Stimulated activated CD4-positive, alpha-beta T cell treated with anti-CD3 and anti-CD28 coated beads, Interleukin-1b, Interleukin-23, amount 100 ng/mL, for 4 hours (primary cell): ENCODE data around the gene ABHD15.

ENCODE experiments used
- DNase-seq, 2 donors: peaks; one replicate each; pipeline ENCODE4 v3.0.0-alpha.2; 2020; ENCODE audit warnings: low read depth in 2 of 2

The ABHD15 gene

DNA sequence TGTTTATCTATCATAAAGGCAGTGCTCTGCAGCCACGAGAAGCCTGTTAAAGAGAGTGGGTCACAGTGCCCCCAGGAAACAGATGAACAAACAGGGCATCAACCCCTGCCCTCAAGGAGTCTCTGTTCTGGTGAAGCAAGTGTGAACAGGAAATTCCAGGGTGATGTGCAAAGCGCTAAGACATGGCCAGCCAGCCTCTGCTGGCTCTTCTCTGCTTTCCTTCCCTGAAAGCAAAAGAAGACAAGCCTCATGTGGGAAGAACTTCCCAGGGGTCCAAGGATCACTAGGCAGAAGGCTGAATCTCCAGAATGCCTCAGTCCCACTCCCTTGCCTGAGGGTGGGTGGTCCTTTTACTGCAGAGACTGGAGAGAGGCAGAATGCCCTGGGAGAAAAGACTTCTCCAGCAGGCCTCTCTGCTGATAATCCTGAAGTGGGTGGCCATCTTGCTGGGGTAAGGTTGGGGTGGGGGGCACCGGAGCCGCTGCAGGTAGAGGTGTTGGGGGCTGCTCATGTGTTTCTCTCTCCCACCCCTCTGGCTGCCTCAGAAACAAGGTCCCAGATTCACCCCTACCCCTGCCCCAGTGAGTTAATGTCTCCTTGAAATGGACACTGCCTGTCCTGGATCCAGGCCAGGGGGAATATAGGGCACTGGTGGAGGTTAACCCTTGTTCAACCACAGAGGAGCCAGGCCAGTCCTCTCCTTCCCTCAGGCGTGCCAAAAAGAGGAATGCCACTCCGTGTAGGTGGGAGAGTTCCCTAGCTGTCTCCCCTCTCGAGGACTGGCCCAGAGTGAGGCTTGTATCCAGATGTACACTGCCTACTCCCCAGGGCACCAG is 28.5 kb upstream of the ABHD15 start:
- no peak for DNase-seq

DNA sequence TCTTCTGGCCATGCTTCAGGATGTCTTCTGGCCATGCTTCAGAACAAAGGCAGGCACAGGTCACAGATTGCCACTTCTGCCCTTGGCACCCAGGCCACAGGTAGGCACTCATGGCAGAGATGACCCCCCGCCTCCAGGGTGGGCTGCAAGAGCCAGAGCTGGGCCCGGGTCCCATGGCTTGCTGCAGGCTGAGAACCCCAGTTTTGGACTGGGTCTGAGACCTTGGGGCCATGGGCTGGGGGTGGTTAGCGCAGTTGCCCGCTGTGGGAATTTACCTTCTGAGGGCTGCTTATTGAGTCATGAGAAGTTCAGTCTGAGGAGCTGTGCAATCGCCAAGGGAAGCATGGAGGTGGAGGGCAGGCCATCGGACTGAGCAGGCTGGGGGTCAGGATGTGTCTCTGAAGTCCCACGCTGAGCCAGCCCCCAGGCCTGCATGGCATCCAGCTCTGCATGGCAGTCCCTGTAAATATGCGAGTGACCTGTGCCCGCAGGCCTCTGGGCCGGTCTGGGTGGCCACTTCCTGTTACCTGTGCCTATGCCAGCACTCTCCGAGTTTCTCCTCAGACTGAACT is 27.8 kb upstream of the ABHD15 start:
- no peak for DNase-seq

DNA sequence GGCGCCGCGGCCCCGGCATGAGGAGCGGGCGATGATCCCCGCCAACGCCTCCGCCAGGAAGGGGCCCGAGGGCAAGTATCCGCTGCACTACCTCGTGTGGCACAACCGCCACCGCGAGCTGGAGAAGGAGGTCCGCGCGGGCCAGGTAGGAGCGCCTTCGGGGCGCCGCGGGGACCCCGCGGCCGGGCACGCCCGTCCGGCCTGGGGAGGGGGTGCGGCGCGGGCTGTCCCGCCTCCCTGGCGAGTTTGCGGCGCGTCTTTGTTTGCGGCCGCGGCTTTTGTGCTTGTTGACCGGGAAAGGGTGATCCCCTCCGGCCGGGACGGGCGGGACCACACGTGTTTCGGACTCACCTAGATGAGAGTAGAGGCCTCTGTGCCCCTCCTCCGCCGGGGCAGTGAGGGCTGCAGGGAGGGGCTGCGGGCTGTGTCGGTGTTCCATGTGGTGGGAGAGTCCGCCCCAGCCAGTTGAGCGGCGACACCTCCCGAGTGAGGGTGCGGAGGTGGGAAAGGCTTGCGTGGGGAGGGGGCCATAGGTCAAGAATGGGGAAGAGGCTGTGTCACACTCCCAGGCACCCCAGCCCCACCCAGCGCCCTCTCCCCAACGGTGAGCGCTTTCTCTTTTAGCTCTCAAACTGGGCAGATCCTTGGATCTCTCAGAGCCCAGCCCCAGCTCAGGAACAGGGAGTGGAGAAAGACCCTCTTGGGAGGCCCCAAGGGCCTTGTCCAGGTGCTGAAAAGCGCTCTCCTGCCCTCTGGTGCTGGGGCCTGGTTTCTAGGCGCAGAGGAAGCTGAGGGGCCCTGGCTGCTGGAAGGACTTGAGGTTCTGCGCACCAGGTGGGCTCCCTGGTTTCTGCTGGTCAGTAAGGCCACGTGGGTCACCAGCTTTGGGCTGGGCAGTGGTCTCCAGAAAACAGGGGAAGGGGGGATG is 27.0 kb upstream of the ABHD15 start:
- DNase-seq: no peak

DNA sequence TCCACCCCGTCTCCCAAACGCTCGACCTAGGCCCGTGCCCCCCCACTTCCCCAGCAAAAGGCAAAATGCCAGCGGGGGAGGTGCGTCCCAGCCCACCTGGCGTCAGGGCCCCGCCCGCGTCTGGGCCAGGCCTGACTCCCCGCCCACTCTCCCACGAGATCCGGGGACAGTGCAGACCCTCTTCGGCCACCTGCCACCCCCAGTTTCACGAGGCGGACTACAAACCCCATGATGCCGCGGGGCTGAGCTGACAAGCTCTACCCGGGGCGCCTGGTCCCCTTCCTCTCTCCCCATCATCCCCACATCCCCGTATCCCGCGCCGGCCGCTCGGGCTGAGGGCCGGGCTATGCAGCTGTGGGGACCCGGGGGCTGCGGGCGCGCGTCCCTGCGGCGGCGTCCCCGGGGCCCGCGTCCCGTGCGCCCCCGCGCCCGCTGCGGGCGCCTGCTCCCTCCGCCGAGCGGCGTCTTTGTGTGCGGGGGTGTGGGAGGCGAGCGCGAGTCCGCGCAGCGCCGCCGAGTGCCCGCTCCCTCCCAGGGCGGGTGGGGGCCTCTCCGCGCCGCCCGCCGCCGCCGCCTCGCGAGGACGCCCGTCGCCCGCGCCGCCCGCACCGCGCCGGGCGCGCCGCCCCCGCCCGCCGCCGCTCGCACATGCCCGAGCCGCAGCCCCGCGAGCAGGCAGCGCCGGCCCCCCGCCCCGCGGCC is 26.2 kb upstream of the ABHD15 start, which contains the start of gene ANKRD13B:
Gene ANKRD13B (plus strand): TSS at position 283 of the 702 bp plus-strand sequence. CDS start 490 bp downstream, outside the sequence.
- DNase-seq: no peak

DNA sequence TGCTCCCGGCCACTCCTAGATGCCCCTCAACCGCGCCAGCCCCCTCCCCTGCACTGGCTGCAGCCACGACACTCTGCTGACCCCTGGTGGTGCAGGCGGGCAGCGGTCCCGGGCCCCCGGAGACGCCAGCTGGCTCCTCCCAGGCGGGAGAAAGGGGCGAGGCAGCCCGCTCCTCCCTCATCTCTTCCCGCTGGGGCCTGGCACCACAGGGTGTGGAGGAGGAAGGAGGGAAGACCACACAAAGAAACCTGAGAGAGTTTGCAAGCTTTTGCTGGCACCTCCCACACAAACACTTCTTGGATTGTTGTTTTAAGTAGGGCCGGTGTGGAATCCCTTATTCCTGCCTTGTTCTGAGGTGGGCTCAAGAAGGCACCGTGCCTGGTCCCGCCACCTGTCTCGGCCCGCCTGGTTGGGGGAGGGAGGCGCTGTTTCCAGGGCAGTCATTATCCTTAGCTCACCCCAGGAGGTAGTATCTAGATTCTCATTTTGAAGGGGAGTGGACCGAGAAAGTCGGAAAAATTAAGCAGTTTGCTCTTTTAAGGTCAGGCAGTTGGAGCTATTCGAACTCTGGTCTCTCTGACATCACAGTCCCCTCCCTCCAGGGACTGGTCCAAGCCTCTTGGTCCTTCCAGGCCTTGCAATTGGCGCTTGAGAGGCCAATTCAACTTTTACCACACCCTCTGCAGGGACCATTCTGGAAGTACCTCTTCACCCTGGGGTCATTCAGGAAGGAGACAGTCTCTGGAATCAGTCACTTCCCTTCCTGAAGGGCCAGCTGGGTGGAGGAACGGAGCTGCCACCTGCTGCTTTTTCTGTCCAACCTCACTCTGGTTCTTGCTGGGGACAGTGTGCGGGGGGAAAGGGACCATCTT is 25.1 kb upstream of the ABHD15 start:
- DNase-seq: peak; percentile 70 to 83

DNA sequence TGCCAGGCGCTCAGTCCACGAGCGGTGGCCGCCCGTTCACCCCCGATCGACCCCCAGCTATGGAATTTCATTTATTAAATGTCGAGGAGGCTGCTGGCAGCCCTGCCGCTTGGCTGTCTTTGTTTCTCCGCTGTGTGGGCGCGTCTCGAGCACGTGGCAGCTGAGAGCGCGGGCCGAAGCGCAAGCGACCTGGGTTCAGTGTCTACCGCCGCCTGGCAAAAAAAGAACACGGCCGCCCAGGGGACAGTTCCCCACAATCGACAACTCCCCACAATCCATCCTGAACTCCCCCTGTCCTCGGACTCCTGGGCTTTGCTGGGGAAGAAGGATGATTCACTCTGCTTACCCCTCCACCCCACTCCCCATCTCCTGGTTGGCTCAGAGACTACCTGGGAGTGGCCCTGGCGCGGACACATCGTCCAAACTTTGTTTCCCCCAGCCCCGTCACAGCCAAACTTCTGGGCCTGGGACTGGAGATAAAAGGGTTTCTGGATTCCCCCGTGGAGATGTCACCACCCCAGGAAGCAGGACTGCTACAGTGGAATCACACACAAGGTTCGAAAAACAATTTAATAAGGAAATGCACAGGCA is 24.4 kb upstream of the ABHD15 start:
- DNase-seq: no peak

DNA sequence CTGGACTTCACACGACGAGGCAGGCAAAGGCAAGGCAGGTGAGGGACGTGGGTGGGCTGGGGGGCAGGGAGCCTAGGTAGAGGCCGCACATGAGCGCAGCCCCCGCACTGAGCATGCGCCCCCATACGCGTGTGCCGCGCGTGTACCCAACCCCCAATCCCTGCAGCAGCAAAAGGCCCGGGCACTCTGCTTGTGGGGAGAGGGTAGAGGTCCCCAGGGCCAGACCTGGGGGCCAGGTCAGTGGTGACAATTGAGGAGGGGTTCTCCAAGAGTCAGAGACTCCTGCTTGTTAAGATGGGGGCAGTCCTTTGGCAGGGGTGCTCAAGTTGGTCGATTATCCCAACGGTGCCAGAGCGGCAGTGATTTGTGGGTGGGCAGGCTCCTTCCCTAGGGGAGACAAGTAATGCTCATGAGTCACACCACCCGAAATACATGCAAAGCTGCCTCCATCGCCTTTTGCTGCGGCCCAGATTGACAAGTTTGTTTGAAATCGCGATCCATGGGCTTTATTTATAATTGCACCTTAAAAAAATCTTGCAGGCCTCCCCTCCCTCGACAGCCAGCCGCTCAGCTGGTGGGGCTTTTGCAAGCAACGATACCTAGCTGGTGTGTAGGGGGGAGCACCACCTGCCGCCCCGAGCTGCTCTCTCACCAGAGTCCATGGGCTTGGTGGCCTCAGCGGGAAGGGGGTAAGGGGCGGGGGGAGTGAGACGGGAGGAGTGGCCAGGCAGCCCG is 23.7 kb upstream of the ABHD15 start:
- no peak for DNase-seq

DNA sequence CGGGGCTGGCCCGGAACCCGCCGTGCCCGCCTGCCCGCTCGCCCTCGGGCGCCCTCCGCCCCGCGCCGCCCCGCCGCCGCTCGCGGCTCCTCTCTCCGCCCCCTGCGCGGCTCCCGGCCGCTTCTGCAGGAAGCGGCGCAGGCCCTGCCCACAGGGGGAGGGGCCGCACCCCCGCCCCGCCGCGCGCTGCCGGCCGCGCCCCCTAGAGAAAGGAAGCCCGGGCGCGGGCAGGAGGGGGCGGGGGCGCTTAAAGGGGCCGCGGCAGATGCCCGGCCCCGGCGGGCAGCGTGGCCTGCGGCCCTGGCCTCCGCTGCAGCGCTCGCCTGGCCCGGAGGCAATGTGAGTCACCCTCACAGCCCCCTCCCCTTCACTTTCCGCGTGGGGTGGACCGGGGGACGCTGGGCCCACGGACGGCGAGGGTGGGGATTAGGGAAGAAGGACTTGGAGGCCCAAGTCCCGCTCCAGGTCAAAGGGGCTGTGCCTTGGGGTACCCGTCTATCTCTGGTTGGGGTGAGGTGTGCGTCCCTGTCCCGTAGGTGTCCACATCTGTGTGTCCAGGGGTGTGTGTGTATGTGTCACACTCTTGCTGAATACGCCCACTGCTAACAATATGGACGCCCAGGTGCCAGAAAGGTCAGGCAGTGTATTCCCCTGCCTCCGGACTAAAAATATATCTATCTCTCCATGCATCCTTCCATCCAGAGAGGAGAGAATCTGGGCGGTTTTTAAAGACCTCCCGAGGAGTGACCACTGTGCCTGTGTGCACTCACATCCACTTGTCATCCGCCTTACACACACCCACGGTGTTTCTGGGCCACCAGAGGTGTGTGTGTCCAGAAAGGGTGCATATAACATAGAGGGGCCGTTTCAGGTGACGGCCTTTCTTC is 22.9 kb upstream of the ABHD15 start, which contains the start of gene GIT1:
Gene GIT1 (minus strand): TSS at position 125 of the 887 bp plus-strand sequence. CDS start 270 bp downstream, outside the sequence.
- peak; percentile 76 to 84 for DNase-seq

DNA sequence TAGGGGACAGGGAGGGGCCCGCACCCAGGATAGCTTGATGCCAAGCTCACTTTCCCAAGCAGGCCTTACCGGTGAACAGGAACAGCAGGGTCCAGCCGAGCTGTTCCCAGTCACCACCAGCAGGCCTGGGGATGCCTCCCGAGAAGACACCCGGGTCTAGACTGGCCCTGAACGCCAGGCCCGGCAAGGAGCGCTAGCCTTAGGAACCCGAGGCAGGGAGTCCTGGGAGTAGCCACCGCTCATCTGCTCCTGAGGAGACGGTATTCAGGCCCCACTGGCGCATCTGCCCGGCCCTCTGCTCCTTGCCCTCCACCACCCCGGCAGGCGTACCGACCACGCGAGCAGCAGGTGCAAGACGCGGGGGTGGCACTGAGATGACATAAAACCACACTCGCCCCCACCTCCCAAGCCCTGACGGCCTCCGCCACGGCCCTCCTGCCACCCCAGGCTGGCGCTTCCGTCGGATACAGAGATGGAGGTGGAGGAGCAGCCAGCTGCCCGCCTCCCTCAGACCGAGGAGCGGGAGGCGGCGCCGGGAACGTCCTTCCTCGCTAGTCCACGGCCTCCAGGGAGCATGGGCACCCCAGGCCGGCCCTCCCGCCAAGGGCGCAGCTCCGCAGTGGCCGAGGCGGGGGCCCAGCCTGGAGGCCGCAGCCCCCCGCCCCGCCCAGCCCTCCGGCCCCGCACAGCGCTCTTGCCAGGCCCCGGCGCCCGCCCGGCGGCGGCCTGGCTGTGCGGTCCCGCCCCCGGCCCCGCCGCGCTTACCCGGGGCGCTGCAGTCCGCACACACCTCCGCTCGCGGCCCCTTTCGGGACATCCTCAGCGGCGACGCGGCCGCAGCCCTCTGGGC is 21.9 kb upstream of the ABHD15 start:
- peak; percentile 48 to 60 for DNase-seq

DNA sequence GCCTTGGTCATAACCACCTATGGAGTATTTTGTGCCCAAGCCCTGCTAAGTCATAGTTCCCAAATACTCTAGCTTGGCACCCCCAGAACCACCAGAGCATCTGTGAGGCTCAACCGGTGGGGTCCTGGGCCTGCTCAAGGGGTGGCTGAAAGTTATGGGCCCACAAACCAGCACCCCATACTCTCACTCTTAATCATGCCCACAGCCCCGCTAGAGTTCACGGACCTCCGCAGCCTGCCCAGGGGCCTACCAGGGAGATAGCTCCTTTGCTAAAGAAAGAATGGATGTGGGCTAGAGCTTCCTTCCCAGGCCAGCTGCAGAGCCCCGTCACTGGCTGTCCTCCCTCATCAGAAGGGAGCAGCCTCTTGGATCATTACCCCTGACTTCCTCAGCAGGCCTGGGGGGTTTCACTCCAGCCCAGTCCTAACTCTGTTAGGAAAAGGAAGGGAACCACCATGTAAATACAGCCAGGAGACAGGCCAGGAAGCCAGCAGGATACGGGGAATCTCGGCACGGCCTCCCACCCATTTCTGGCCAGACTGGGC is 21.3 kb upstream of the ABHD15 start:
- no peak for DNase-seq

DNA sequence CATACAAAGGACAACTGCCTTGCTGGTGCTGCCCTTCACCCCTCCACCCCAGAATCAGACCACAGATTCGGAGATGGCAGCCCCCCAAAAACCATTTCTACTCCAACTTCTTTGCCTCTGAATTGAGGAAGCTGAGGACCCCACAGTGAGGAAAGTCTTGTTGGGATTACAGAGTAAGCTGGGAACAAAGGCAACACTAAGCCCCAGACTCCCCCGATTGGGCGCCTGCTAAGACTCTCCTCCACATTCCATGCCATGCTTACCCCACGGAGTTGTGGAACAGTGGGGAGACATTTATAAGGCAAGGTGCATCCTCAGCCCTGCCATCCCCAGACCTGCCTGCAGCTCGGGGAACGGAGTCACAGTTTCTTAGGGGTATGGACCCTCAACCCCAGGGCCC is 20.8 kb upstream of the ABHD15 start:
- no peak for DNase-seq

DNA sequence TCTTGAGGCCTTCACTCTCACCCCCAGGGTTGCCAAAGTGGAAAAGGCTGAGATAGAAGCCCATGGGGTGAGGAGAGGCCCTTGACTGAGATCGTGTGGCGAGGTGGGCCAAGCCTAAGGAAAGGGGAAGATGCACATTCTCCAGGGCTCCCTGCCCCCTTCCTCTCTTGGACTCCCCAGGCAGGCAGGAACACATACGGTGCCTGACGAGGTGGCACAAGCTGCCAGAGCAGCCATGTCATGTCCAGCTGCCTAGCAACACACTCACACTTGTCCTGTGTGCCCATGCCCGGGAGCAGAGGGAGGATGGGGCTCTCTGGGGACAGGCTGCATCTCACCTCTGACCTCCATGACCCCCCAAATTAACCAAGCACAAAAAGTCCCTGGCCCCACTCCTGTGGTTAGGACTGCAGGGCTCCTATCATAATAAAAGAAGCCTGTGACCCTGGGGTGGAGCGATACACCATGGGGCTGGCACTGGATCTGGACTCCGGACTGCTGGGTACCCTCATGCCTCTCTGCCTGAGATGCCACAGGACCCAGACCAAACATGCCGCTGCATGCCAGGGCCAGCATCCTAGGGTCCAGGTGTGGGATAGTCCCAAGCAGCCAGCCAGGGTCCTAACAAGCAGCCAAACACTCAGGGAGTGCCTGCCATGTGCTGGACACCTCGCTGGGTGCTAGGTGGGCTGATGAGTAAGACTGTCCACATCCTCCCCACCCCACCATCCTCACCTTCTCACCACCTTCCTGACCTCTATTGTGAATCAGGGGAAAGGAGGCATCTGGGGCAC is 20.0 kb upstream of the ABHD15 start:
- no peak for DNase-seq

DNA sequence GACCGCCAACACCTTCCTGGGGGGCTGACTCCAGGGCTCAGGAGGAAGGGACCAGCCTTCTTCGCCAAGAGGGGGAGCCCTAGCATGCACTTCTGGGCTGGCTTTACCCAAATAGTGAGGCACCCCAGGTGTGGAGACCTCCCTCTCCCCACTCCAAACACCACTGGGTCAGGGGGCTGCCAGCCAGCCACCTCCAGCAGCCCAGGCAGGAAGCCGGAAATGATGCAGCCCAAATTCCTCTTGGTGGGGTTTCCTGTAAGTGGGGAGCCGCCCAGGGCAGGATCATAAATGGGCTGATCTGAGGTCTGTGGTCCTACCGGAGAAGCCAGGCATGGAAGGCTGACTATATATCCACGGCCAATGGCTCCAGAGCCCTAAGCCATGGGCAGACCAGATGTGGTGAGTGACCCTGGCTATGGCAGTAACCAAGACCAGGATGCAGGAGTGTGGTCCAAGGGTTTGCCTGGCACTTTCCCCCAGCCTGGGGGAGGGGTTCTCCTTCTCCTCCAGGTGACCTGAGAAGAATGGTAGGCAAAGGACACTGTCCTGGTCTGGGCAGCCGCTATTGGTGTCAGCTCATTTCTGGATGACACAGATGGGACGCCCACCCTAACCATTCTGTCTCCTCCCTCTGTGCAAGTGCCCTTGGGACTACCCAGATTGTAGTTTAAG is 18.4 kb upstream of the ABHD15 start:
- DNase-seq: no peak

DNA sequence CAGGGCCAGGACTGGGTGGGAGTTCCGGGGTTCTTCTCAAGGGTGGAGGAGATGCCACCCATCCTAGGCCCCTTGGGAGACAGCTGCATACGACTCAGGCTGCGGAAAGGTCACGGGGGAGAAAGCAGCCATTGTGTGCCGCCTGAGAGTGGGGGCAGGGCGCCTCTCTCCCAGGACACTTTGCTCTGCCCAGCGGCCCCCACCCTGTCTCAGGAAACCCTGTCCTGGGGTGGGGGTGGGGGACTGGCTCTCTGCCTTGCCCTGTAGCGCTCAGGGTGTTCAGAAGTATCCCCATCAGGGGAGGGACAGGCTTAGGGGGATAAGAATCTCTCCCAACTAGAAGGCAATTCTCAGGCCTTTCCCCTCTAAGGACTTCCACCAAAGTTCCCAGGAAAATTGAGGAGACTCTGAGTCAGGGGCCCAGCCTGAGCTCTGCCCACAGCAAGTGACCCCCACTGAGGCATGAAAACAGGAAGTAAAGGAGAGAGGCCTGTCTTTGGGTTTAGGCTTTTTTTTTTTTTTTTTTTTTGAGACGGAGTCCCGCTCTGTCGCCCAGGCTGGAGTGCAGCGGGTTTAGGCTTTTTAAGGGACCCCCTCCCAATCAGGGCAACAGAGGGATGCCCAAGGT is 17.7 kb upstream of the ABHD15 start:
- DNase-seq: no peak
